Measurements from ENCODE around the gene GALNT18. TPM values are rescaled to one million over a fixed set of nuclear protein-coding genes. Genes with fewer than 3 reads are reported as not detected.

GALNT18 gene
- total RNA-seq, 1 experiment from 2014 or later = 15.1 TPM

DNA sequence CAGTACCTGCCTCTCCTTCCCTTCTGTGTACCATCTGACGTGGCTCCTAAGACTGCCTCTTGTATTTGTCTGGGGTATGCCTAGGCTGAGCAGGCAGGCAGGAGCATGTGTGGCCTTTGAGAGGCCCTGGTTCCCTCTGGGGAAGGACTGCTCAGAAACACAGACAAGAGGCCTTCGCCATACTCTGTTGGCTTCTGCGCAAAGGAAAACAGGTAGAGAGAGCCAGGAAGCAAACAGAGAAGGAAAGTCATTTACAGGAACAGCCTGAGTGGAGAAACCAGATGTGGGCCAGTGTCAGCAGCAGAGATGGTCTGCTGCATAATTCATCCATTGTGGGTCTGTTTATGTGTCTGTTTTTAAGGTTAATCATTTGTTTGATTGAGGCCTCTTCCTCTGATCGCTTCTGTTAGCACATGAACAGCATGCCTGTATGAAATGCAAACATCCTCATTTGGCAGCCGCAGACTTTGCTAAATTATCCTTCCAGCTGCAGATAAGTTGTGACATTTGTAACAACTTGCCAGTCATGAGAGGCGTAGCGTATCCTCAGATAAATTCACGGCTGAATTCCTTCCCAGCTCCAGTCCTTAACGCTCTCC is 119.4 kb downstream of the GALNT18 start:
- no peak for DNase-seq
- Histone ChIP-seq H3K36me3 (no peaks in the 10 kb centered on the region), H3K27ac (no peak overlapping the region), H3K27me3 (no peaks in the 10 kb centered on the region), H3K4me1 (no peaks in the 10 kb centered on the region; the same call in 1 of the 2 replicates), H3K9me3 (replicated peaks) (no peaks in the 10 kb centered on the region), H3K4me3 (no peak overlapping the region)

- no peak overlapping the region for H3K4me3 ChIP-seq
- no peak overlapping the region for H3K27ac ChIP-seq
- H3K9me3 ChIP-seq (replicated peaks) = no peaks in the 10 kb centered on the region
- no peak for DNase-seq
- H3K4me1 ChIP-seq = no peaks in the 10 kb centered on the region; the same call in 1 of the 2 replicates
- H3K36me3 ChIP-seq = no peaks in the 10 kb centered on the region
- no peaks in the 10 kb centered on the region for H3K27me3 ChIP-seq
These were observed 120.1 kb downstream of the GALNT18 start for GRCh38 chr11:11501546-11502262.

DNA sequence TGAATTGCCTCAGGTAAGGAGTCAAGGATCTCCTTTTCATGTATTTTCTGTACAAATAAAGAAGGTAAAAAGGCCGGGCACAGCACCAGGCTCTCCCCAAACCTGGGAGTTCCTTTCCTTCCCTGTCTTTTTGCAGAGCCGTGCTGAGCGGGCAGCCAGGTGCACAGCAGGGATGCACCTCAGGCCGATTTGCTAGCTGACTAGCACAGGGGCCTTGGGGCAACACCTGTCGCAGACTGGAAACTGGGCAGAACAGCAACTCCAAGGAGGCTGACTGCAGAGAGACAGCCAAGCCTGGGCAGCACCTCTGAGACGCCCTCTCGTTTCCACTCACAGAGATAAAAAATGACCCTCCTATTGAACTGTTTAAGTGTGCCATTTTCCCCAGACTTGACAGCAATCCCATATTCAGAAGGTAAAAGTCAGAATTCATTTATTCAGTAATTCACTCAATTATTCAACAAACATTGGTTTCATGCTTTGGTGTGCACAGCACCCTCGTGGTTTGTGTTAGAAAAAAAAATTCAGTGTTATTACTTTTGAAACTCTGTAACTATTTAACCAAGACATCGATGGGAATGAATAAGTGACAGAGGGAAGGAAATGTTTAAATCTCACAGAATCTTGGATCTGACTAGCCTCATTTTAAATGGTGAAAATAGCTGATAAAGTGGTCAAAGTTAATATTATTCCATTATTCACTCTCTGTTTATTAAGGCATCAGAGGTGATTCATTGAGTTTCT is 120.9 kb downstream of the GALNT18 start:
- DNase-seq = no peak
- Histone ChIP-seq H3K27me3 (no peaks in the 10 kb centered on the region), H3K4me3 (no peak overlapping the region), H3K27ac (no peak overlapping the region), H3K4me1 (no peaks in the 10 kb centered on the region; the same call in 1 of the 2 replicates), H3K9me3 (replicated peaks) (no peaks in the 10 kb centered on the region), H3K36me3 (no peaks in the 10 kb centered on the region)

DNA sequence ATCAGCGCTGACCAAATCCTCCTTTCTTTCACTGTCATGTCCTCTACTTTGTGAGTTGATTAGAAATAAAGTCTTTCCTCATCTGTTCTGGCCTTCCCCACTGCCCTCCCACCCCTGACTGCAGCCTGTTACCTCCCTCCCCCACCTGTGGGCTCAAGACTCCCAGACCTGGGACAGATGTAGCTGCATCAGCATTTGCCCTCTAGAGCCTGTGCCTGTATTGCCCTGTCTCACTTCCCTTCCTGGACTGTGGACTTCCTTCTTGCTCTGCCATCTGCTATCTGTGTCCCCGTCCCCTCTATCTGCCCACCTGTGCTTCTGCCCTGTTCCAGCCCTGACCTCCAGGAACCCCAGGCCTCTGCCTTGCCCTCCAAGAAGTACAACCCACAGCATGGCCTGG is 122.5 kb downstream of the GALNT18 start:
- no peak overlapping the region for H3K27ac ChIP-seq
- no peaks in the 10 kb centered on the region for H3K27me3 ChIP-seq
- no peaks in the 10 kb centered on the region for H3K36me3 ChIP-seq
- no peak for DNase-seq
- no peaks in the 10 kb centered on the region for H3K4me1 ChIP-seq
- no peaks in the 10 kb centered on the region for H3K9me3 ChIP-seq (replicated peaks)
- H3K4me3 ChIP-seq = no peak overlapping the region

- no peak for DNase-seq
- no peak overlapping the region for H3K27ac ChIP-seq
- no peaks in the 10 kb centered on the region for H3K9me3 ChIP-seq (replicated peaks)
- no peaks in the 10 kb centered on the region for H3K4me1 ChIP-seq
- no peaks in the 10 kb centered on the region for H3K27me3 ChIP-seq
- H3K4me3 ChIP-seq = no peak overlapping the region
- H3K36me3 ChIP-seq = no peaks in the 10 kb centered on the region
These were observed 123.6 kb downstream of the GALNT18 start for GRCh38 chr11:11498195-11498594.

DNA sequence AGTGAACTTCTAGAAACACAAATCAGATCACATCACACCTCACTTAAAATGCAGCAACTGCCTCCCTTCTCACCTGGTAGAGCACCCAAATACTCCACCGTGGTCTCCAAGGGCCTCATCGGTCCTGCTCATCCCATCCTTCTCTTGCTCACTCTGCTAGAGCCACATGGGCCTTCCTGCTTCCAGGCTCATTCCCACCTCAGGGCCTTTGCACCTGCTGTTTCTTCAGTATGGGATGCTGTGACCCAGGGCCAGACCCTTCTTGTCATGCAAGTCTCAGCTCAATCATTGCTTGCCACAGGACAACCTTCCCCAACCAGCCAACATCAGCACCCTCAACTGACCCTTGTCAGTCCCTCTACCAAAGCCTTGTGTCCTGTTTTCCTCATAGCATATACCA is 124.9 kb downstream of the GALNT18 start:
- H3K4me3 ChIP-seq = no peak overlapping the region
- DNase-seq = no peak
- no peaks in the 10 kb centered on the region for H3K9me3 ChIP-seq (replicated peaks)
- no peak overlapping the region for H3K27ac ChIP-seq
- H3K36me3 ChIP-seq = no peaks in the 10 kb centered on the region
- no peaks in the 10 kb centered on the region for H3K27me3 ChIP-seq
- no peaks in the 10 kb centered on the region for H3K4me1 ChIP-seq

- no peak for DNase-seq
- Histone ChIP-seq H3K27ac (no peak overlapping the region), H3K4me1 (no peaks in the 10 kb centered on the region), H3K4me3 (no peak overlapping the region), H3K9me3 (replicated peaks) (no peaks in the 10 kb centered on the region), H3K36me3 (no peaks in the 10 kb centered on the region), H3K27me3 (no peaks in the 10 kb centered on the region)
These were observed 127.5 kb downstream of the GALNT18 start for GRCh38 chr11:11494348-11494747.

DNA sequence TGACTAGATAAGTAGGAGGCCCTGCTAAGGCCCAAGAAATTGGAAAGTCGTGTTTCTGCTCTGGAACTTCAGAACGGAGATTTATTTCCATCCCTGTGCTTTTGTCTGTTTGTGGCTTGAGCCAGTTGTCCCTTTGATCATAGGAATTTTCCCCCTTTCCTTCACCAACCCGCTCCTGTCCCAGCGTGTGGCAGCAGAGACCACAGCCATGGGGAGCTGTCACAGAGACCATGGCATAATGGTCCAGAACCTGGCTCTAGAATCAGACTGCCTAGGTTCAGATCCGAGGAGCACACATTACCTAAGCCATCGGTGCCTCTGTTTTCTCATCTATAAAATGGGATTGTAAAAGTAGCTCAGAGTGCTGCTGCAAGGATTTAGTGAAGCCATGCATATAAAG is 128.1 kb downstream of the GALNT18 start:
- no peak overlapping the region for H3K27ac ChIP-seq
- no peaks in the 10 kb centered on the region for H3K4me1 ChIP-seq
- H3K4me3 ChIP-seq = no peak overlapping the region
- H3K36me3 ChIP-seq = no peaks in the 10 kb centered on the region
- H3K27me3 ChIP-seq = no peaks in the 10 kb centered on the region
- H3K9me3 ChIP-seq (replicated peaks) = no peaks in the 10 kb centered on the region
- DNase-seq = no peak

- Histone ChIP-seq H3K27ac (no peak overlapping the region), H3K9me3 (replicated peaks) (no peaks in the 10 kb centered on the region), H3K4me3 (no peak overlapping the region), H3K4me1 (no peaks in the 10 kb centered on the region), H3K36me3 (no peaks in the 10 kb centered on the region), H3K27me3 (no peaks in the 10 kb centered on the region)
- no peak for DNase-seq
These were observed 130.2 kb downstream of the GALNT18 start for GRCh38 chr11:11491589-11491988.

GRCh38 chr11:11491014-11491413 is 130.8 kb downstream of the GALNT18 start:
- no peaks in the 10 kb centered on the region for H3K9me3 ChIP-seq (replicated peaks)
- no peak overlapping the region for H3K27ac ChIP-seq
- DNase-seq = no peak
- H3K36me3 ChIP-seq = no peaks in the 10 kb centered on the region
- no peak overlapping the region for H3K4me3 ChIP-seq
- H3K4me1 ChIP-seq = no peaks in the 10 kb centered on the region
- no peaks in the 10 kb centered on the region for H3K27me3 ChIP-seq

GRCh38 chr11:11486423-11486822 is 135.4 kb downstream of the GALNT18 start:
- H3K9me3 ChIP-seq (replicated peaks) = no peaks in the 10 kb centered on the region
- DNase-seq = no peak
- H3K27me3 ChIP-seq = no peaks in the 10 kb centered on the region
- H3K27ac ChIP-seq = no peak overlapping the region
- H3K4me1 ChIP-seq = no peaks in the 10 kb centered on the region
- no peaks in the 10 kb centered on the region for H3K36me3 ChIP-seq
- no peak overlapping the region for H3K4me3 ChIP-seq

DNA sequence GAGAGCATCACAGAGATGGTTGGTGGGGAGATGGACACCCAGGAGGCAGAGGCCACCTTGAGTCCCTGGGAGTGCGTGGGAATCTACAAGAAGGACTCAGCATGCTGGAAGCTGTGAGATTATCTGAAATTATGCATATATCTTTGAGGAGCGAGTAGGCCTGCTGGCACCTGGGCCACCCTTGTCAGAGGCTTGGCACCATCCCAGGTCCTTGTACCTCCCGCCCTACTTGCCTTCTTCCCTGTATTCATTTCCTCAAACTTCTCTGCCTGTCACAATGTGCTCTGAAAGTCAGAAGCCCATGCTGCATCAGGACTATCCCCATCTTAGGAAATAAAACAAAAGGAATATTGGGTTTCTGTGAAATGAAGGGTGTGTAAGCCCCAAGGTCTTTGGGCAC is 135.8 kb downstream of the GALNT18 start:
- Histone ChIP-seq H3K4me1 (no peaks in the 10 kb centered on the region), H3K27ac (no peak overlapping the region), H3K4me3 (no peak overlapping the region), H3K36me3 (no peaks in the 10 kb centered on the region), H3K27me3 (no peaks in the 10 kb centered on the region), H3K9me3 (replicated peaks) (no peaks in the 10 kb centered on the region)
- no peak for DNase-seq

DNA sequence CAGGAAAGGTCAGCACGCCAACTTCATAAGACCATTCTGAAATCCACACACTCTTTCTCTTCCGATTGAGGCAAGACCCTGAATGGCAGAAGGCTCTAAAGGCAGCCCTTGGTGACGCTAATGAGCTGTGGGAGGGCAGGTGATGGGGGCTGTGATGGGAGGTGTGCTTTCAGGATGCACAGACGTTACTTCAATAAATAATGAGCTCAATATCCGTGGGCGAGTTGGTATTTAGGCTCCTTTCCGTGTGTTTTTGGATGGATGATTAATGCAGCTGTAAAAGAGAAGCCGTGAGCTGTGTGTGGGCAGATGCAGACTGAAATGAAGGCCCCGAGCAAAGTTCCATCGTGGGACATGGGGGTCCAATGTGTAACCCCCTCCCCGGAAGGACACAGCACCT is 138.2 kb downstream of the GALNT18 start:
- H3K27ac ChIP-seq = no peak overlapping the region
- DNase-seq = no peak
- no peaks in the 10 kb centered on the region for H3K36me3 ChIP-seq
- H3K4me3 ChIP-seq = no peak overlapping the region
- H3K27me3 ChIP-seq = no peaks in the 10 kb centered on the region
- no peaks in the 10 kb centered on the region for H3K9me3 ChIP-seq (replicated peaks)
- H3K4me1 ChIP-seq = no peaks in the 10 kb centered on the region

DNA sequence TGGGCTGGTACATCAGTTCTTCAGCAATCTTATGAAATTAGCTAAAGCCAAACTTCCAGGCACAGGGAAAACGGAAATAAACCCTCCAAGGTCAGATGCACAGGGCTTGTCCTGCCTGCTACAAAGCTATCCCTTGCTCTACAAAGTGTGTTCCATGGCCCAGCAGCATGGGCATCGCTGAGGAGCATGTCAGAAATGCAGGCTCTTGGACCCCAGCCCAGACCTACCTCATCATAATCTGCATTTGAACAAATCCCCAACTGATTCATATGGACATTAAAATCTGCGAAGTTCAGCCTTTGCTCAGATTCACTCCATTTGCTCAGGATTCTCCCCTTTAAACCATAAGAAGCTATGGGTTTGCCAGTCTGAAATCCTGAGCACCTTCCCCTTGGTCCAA is 139.1 kb downstream of the GALNT18 start:
- Histone ChIP-seq H3K27ac (no peak overlapping the region), H3K9me3 (replicated peaks) (no peaks in the 10 kb centered on the region), H3K36me3 (no peaks in the 10 kb centered on the region), H3K4me3 (no peak overlapping the region), H3K27me3 (no peaks in the 10 kb centered on the region), H3K4me1 (peaks cover 6% of the 10 kb centered on the region; the same call in 1 of the 2 replicates)
- DNase-seq = no peak

DNA sequence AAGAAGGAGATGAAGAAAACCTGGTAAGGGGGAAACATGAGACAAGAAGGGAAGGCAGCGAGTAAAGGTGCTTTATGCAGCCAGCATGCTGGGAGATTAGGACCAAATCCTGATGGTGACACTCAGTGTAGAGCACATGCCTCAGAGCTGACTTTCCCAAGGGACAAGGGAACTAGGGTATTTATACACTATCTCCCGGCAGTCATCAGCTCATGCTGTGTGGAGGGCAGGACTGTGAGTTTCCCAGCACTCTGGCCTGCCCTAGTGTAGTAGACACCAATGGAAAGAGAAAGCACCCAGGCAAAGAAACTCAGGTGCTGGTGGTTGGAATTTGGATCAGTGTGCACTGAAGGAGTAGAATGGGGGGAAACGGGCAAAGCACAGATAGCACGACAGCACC is 140.4 kb downstream of the GALNT18 start:
- Histone ChIP-seq H3K36me3 (no peaks in the 10 kb centered on the region), H3K27me3 (no peaks in the 10 kb centered on the region), H3K4me1 (peaks cover 19% of the 10 kb centered on the region), H3K27ac (no peak overlapping the region), H3K4me3 (no peak overlapping the region), H3K9me3 (replicated peaks) (no peaks in the 10 kb centered on the region)
- no peak for DNase-seq

Data from SJCRH30 (cell line).